Stimulated activated CD8-positive, alpha-beta memory T cell treated with anti-CD3 and anti-CD28 coated beads, Interleukin-7, amount 100 ng/mL, for 48 hours (primary cell): ENCODE measurements around the gene ZNF749.
A peak's percentile ranks its signal among the peaks of the same experiment; 100 is the strongest.

ENCODE experiments used
- DNase-seq, 2 donors: peaks; one replicate each; pipeline ENCODE4 v3.0.0-alpha.2; 2020; ENCODE audit warnings: low read depth in 1 of 2; ENCODE audit errors: extremely low read depth in 1 of 2

ZNF749 gene

DNA sequence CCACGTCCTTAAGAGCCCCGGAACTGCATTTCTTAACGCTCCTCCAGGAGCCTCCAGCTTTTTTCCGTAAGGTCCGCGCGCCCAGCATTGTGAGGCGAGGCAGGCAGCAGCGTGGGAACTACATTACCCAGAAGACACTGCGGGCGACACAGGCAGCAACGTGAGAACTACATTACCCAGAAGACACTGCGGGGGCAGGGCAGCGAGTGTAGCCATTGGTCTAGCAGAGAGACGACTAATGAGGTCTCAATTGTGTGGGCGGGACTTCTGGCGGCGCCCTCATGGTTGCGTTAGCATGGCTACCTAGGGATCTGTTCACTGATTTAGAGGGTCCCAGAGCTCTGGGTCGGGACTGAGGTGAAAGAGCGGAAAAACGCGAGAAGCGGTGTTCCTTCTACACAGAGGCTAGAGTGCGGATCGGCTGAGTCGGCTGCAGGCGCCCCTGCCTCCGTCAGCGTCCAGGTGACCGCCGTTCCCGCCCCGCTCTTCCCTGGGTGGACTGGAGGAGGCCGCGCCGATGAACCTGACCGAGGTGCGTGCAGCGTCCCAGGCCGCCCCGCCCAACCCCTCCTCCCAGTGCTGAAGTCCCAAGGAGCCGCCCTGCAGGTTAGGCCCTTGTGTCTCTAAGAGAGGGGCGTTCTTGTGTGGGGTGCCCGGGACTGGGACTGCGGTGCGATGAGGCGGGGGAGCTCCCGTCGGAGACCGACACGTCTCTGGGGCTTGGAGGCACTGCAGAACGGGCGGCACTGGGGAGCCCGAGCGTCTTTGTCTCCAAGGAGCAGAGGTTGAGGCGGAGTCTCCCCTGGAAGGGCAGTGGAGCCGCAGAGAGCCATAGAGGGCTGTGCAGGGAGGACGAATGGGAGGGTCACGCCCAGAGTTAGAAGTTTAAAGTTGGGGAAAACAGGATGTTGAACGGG is at the start of gene ZNF749:
ZNF749 (plus strand) TSS at position 264 of the 917 bp plus-strand sequence; CDS start at position 518, 254 bp downstream.
- DNase-seq = peak; percentile 86 to 98

DNA sequence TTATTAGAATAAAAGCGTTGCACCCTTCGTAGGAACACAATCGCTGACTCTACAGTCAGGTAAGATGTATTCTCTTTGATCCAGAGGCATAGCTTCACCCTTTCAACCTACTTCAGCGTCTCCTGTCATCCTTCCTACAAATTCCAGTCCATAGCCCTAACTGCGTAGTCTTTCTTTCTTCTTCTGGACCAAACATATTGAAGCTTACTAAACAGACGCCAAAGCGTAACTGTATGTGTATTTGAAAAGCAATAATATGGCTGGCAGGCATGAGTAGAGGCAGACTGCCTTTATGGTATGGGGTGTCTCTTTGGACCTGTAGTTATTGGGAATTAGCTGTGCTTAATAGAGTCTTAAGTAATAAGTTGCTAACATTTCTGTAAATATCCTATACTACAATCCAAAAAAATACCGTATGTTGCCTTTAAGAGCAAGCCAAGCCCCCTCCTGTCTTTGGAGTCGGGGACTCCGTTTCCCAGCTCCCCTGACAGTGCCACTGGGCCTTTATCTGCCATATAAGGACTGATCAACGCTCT is 45.9 kb upstream of the ZNF749 start:
- no peak for DNase-seq

- DNase-seq = peak; percentile 94 to 96
Measured at GRCh38 chr19:57389730-57390598, 45.2 kb upstream of the ZNF749 start, which contains the start of gene ZNF548. TSS of gene ZNF548 (plus strand) at chr19:57389854. CDS start at chr19:57390100, 246 bp downstream.

DNA sequence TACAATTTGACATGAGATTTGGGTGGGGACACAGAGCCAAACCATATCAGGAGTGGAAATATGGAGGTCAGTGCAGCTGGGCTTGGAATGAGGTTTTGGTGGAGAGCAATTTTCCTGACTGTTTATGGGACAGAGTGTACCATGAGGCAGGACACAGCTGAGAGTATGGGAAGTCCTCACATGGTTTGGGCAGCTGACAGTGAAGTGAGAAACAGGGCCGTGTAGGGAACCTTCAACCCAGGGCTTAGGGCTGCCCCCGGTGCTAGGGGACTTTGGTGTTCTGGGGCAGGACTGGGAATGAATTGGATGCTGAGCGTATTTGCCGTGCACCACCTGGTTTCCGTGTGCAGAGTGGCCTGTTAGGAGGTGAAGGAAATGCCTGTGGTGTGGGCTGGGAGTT is 39.4 kb upstream of the ZNF749 start:
- DNase-seq = no peak

DNA sequence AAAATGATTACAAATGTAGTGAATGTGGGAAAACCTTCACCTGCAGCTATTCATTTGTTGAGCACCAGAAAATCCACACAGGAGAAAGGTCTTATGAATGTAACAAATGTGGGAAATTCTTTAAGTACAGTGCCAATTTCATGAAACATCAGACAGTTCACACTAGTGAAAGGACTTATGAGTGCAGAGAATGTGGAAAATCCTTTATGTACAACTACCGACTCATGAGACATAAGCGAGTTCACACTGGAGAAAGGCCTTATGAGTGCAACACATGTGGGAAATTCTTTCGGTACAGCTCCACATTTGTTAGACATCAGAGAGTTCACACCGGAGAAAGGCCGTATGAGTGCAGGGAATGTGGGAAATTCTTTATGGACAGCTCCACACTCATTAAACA is 36.3 kb upstream of the ZNF749 start:
- no peak for DNase-seq

DNA sequence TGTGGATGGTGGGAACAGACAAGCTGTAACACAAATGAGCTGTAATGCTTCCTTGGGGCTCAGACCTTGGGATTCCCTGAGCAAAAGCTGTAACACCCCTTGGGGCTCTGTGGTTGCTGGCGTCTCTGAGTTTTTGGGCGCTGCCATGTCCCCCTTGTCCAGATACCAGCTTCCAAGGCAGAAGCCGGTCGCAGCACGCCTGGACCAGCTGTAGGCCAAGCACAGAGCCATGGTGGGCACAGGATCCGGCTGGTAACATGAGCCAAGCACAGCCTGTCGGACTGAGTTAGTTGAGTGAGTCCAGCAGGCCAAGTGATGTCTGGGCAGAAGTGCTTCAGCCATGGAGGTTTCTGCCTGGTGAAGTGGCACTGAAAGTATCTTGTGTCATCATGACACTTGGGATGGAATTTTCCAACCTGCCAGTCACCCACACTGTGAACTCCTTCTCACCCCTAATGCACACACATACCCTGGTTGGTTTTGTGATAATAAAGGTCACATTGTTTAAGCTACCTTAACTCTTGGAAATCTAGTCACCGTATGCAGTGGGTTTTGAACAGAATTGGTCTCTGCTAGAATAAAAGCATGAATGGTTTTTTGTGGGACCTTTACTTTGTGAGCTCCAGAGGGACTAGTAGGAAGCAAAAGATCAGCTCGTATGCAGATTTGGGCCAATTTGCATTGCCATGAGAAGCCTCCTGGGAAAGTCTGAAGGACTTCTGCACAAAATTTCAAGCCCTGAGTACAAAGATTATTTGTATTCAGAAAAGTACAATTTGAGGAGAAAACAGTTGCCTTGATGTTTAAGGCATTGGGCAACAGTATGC is 31.2 kb upstream of the ZNF749 start:
- no peak for DNase-seq

- peak; percentile 43 to 49 for DNase-seq
Measured at GRCh38 chr19:57406516-57407123, 28.5 kb upstream of the ZNF749 start.

DNA sequence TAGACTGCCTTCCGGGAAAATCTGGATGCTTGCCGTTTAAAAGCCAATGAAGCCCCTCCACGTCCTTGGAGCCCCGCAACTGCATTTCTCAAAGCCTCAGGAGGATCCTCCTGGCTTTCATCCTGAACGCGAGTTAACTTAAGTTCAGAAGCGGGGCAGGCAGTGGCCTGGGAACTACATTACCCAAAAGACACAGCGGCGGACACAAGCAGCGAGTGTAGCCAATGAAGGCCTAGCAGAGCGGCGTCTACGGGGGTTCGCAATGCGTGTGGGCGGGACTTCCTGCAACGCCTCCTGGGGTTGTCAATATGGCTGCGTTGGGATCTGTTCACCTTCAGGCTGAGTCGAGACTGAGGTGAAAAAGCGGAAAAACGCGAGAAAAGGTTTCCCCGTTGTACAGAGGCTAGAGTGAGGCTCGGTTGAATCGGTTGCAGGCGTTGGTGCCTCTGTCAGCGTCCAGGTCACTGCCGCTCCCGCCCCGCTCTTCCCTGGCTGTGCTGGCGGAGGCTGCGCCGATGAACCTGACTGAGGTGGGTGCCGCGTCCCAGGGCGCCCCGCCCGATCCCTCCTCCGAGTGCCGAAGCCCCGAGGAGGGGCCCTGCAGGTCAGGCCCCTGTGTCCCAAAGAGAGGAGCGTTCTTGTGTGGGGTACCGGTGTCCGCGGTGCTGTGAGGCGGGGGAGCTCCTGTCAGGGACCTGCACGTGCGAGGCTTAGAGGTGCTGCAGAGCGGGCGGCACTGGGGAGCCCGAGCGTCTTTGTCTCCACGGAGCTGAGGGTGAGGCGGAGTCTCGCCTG is 24.1 kb upstream of the ZNF749 start, which contains the start of gene ZNF17:
ZNF17 (plus strand) TSS at position 285 of the 795 bp plus-strand sequence. CDS start 2,455 bp downstream, outside the sequence.
- peak; percentile 76 to 89 for DNase-seq

DNA sequence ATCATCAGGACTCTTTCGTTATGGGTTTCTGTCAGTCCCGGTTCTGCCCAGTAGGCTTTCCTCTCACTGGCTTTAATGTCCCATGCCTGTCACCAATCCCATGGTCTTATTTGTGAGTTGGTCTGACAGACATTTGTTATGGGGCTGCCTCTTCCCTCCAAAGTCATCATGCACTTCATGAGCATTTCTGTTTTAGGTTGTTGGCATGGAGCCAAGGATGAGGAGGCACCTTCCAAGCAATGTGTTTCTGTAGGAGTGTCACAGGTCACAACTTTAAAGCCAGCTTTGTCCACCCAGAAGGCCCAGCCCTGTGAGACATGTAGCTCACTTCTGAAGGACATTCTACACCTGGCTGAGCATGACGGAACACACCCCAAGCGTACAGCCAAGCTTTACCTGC is 15.7 kb upstream of the ZNF749 start:
- DNase-seq = no peak

GRCh38 chr19:57421037-57421436 is 14.1 kb upstream of the ZNF749 start:
- no peak for DNase-seq

DNA sequence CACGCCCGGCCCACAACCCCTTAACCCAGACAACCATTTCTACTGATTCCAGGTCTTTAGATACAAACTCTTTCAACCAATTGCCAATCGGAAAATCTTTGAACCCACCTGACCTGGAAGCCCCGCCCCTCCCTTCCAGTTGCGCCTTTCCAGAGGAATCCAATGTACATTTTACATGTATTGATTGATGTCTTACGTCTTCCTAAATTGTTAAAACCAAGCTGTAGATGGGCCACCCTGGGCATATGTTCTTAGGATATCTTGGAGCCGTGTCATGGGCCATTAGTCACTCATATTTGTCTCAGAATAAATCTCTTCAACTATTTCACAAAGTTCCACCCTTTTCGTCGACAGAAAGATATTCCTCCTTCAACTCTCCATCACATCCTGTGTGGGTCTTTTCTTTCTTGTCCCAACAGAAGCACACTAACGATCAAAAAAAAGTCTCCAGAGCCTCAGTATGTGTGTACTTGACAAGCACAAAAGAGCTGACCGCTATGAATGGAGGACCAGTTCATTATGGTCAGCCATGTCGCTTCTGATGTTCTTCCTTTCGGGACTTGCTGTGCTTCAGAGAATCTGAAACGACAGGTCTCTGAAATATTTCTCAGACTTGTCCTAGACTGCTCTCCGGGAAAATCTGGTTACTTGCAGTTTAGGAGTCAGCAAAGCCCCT is 601 bp upstream of the ZNF749 start:
- no peak for DNase-seq

GRCh38 chr19:57436417-57436816 is 1.3 kb downstream of the ZNF749 start:
- DNase-seq = no peak

- DNase-seq = no peak
Measured at GRCh38 chr19:57437931-57438330, 2.8 kb downstream of the ZNF749 start.

DNA sequence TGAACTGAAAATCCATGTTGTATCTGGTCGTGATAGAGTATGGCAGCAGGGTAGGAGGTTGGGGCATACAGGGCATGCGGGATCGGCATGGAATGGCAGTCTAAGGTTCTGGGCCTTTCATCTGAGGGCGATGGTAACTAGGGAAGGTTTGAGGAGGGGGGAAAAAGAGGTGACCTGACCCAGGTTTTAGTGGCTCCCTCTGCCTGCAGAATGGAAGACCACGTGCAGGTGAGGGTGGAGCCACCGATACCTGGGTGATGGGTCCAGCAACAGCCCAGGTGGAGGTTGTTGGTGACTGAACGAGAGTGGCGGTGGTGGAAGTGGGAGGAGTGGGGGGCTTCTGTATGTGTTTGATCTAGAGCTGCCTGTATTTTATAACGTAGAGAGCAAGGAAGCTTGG is 3.8 kb downstream of the ZNF749 start:
- no peak for DNase-seq

DNA sequence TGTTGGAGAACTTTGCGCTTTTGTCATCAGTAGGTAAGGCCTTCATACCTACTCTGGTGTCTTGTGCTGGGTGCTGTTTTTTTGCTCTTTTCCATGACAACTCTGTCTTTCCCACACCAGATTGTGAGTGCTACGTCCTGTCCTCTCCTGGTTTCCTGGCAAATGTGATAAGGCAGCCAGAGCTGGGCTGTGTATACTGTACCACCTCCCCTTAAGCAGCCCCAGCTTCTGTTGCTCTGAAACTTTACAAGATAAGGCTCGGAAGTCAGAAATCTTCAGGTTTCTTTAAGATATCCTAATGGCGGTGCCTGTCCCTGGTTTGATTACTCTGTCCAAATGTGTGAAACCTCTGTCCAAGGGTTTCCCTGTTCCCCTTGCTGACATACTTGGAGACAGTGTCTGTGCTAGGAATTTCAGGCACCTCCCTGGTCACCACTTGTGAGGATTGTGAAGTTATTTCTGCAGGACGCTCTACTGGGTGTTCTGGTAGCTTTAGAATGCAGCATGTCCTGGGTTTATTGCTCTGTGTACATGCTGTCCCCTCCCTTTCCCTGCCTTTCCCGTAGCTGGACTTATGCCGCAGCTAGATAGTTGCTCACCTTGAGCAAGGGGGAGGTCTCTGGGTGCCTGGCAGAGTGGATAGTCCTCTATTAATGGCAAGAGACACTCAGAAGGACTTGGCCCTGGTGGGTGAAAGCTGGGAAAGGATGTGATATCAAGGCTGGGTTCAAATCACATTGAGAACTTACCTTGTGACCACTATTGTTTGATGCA is 7.0 kb downstream of the ZNF749 start:
- DNase-seq = no peak

GRCh38 chr19:57443121-57443696 is 8.1 kb downstream of the ZNF749 start:
- DNase-seq = no peak

- no peak for DNase-seq
Measured at GRCh38 chr19:57452307-57452706, 17.2 kb downstream of the ZNF749 start.
